Right cardiac atrium (tissue), 5 donors: ENCODE data around the gene TNPO2. TPM values are rescaled to one million over a fixed set of nuclear protein-coding genes. Genes with fewer than 3 reads are reported as not detected.

Experiments
- ATAC-seq, 2 donors: fragments of 200-7000 bp; cut with Tn5 transposase; one replicate each; pipeline versions ENCODE4 v1.8.0 to v1.9.1; 2020; ENCODE audit warnings: moderate library complexity in 2 of 2, mild to moderate bottlenecking in 1 of 2
- DNase-seq, 3 donors: peaks; one replicate each; pipeline ENCODE4 v3.0.0-alpha.2; 2020
- H3K27ac ChIP-seq: one replicate; pipeline ENCODE4 v1.5.1; 2013; ENCODE audit warnings: mild to moderate bottlenecking, low read length, control low read depth, moderate library complexity
- H3K27me3 ChIP-seq: one replicate; pipeline ENCODE4 v1.6.1; 2013; ENCODE audit not compliant: control insufficient read depth, insufficient read depth
- H3K4me1 ChIP-seq: one replicate; pipeline ENCODE4 v1.6.1; 2013; ENCODE audit warnings: low read length; ENCODE audit not compliant: control insufficient read depth, insufficient read depth
- H3K4me3 ChIP-seq: one replicate; pipeline ENCODE4 v1.5.1; 2013; ENCODE audit warnings: low read length, control low read depth
- H3K9me3 ChIP-seq: one replicate; pipeline ENCODE4 v1.6.1; 2013; ENCODE audit warnings: low read length; ENCODE audit not compliant: control insufficient read depth
- whole genome bisulfite sequencing: extraction: QIAGEN DNeasy Blood & Tissue Kit; methylation state at CpG from one replicate; pipeline ENCODE4 v1.1.7; 2013; 5-methylcytosine and 5-hydroxymethylcytosine counted together
- intact Hi-C, 4 donors: fragments of 100-400 bp; cut with DNase I; formaldehyde crosslinking; loops; one replicate each; pipeline versions ENCODE4 v1.11.0 to v1.14.0; 2022 to 2023
- polyA plus RNA-seq: library from polyadenylated mRNA; stranded (reverse); fragments of 200-250 nt; gene quantifications from one replicate; pipeline ENCODE4 v1.2.3, GENCODE V29; 2013
- total RNA-seq, 4 donors: library from RNA; stranded (reverse); fragmentation: NEBNext Ultra II Directional; extraction: Animal tissue kit (Norgen Biotek cat#: 25700); gene quantifications; one replicate each; pipeline ENCODE4 v1.2.1, GENCODE V29; 2021
- donor health status: healthy with polysubstance abuse.
- donor health status: DM: no; HTN: yes; CAD: no.
- donor health status: DM: no; HTN: no; CAD: no.
- donor health status: DM: no; HTN: yes; CAD: no; lungs with severe emphysema.
- donor health status: DM: yes; HTN: yes; CAD: no.

Gene TNPO2
- total and polyA plus RNA-seq, 5 donors = 24.8 to 54.6 (median 44.9) TPM

GRCh38 chr19:12665671-12666264 is 58.0 kb downstream of the TNPO2 start:
- intact Hi-C loops = loop anchor here in 1 of 4 donors (10.0 kb wide), 1 partner anchor 101 kb away; no protein-coding TSS in a partner anchor
- no peak for ATAC-seq
- WGBS = 55% methylated on average over 12 of the region's 12 CpGs

DNA sequence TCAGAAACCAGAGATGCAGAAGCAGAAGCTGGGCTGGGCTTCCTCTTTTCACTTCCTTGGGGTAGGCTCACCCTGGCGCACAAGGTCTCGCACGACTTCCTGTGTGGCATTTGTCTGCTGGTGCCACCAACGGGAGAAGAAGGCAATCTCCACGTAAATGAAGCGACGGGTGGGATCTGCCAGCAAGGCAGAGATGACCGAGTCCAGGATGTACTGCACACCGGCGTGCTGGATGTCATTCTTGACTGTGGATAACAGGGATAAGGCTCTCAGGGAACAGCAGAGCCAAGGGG is 58.5 kb downstream of the TNPO2 start:
- H3K4me1 ChIP-seq = peaks cover 7% of the 10 kb centered on the region
- WGBS = 81% methylated on average over 10 of the region's 10 CpGs
- no peak for ATAC-seq
- peak in 2 of 3 donors; percentile 76 for DNase-seq
- no peaks in the 10 kb centered on the region for H3K27me3 ChIP-seq
- H3K4me3 ChIP-seq = no peak overlapping the region
- no peaks in the 10 kb centered on the region for H3K9me3 ChIP-seq
- no peak overlapping the region for H3K27ac ChIP-seq
- intact Hi-C loops = loop anchor here in 1 of 4 donors (10.0 kb wide), 1 partner anchor 100 kb away; no protein-coding TSS in a partner anchor

More at GRCh38 chr19:12665671-12666264, 58.0 kb downstream of the TNPO2 start:
- peak overlapping the region; percentile 75 for H3K27ac ChIP-seq
- peak overlapping the region; percentile 98 for H3K4me3 ChIP-seq
- DNase-seq = peak in 1 of 3 donors; percentile 41
- H3K27me3 ChIP-seq = no peaks in the 10 kb centered on the region
- no peaks in the 10 kb centered on the region for H3K9me3 ChIP-seq
- peaks cover 7% of the 10 kb centered on the region for H3K4me1 ChIP-seq

- ATAC-seq = no peak
- Histone ChIP-seq H3K27me3 (no peaks in the 10 kb centered on the region), H3K4me1 (peaks cover 7% of the 10 kb centered on the region), H3K4me3 (no peak overlapping the region), H3K27ac (no peak overlapping the region), H3K9me3 (no peaks in the 10 kb centered on the region)
- 86% methylated on average over 29 of the region's 29 CpGs for WGBS
- intact Hi-C loops = loop anchor here in 1 of 4 donors (10.0 kb wide), 1 partner anchor 100 kb away; no protein-coding TSS in a partner anchor
- DNase-seq = peak in 1 of 3 donors; percentile 65
Measured at GRCh38 chr19:12664406-12665280, 59.1 kb downstream of the TNPO2 start.

DNA sequence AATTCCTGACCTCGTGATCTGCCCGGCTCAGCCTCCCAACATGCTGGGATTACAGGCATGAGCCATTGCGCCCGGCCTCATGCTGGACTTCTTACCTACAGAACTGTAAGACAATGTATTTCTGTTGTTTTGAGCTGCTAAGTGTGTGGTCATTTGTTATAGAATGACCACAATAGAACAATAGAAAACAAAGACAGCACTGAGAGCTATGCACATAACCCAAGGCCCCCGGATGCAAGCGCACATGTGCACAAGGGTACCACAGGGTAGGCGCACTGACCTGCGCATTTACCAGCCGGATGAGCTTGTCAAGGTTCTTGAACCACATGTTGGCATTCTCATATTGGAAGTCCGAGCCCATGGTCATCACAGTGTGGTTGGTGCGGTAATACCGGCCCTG is 62.8 kb downstream of the TNPO2 start:
- Histone ChIP-seq H3K27me3 (no peaks in the 10 kb centered on the region), H3K4me1 (peaks cover 2% of the 10 kb centered on the region), H3K4me3 (no peak overlapping the region), H3K9me3 (no peaks in the 10 kb centered on the region), H3K27ac (no peak overlapping the region)
- no peak for ATAC-seq
- no peak for DNase-seq
- WGBS = 93% methylated on average over 12 of the region's 12 CpGs
- intact Hi-C loops = loop anchor here in 1 of 4 donors (10.0 kb wide), 1 partner anchor 96 kb away; no protein-coding TSS in a partner anchor

GRCh38 chr19:12657966-12658365 is 65.8 kb downstream of the TNPO2 start:
- Histone ChIP-seq H3K9me3 (no peaks in the 10 kb centered on the region), H3K4me3 (no peak overlapping the region), H3K4me1 (no peaks in the 10 kb centered on the region), H3K27me3 (no peaks in the 10 kb centered on the region), H3K27ac (no peak overlapping the region)
- DNase-seq = peak in 1 of 3 donors; percentile 45
- intact Hi-C loops = no loop called here
- 97% methylated on average over 22 of the region's 22 CpGs for WGBS
- ATAC-seq = peak in 1 of 2 donors; percentile 25

- ATAC-seq = peak; percentile 40 to 56
- WGBS = 58% methylated on average over 50 of the region's 50 CpGs
- Histone ChIP-seq H3K4me1 (no peaks in the 10 kb centered on the region), H3K9me3 (no peaks in the 10 kb centered on the region), H3K4me3 (no peak overlapping the region), H3K27me3 (no peaks in the 10 kb centered on the region), H3K27ac (no peak overlapping the region)
- intact Hi-C loops = no loop called here
- DNase-seq = peak in 1 of 3 donors; percentile 71
Measured at GRCh38 chr19:12656899-12657571, 66.7 kb downstream of the TNPO2 start.

DNA sequence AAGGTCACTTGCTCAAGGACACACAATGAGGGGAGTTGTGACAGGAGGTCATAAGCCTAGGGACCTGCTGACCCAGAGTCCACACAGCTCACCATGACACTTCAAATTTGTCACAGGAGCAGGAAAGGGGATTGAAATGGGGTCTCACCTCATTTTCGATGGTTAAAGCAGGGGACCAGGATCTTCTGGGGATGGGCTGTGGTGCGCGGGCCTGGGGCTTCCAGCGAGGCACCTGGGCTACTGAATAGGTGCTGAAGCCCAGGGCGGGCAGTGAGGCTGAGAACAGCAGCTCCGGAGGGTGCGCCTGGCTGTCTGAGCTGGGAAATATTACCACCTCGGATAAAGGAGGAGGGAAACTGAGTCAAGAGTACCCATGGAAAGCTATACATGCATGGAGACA is 68.2 kb downstream of the TNPO2 start:
- intact Hi-C loops = no loop called here
- DNase-seq (no peak), ATAC-seq (no peak)
- Histone ChIP-seq H3K27ac (no peak overlapping the region), H3K4me3 (no peak overlapping the region), H3K9me3 (no peaks in the 10 kb centered on the region), H3K4me1 (no peaks in the 10 kb centered on the region), H3K27me3 (no peaks in the 10 kb centered on the region)
- 94% methylated on average over 8 of the region's 8 CpGs for WGBS

DNA sequence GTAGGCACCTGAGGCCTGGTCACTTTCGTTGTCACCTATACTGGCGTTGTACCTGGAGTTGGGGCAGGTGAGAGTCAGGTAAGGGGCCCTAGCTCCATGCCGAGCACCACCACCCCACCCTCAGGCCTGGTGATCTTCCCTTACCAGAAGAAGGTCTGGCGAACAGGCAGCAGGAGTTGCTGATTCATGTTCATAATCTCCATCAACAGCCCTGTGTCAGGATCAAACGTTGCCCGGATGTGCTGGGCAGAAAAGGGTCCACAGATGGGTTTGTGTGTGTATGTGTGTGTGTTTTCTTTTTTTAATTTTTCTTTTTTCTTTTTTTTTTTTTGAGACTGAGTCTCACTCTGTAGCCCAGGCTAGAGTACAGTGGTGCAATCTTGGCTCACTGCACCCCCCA is 71.5 kb downstream of the TNPO2 start:
- no peak overlapping the region for H3K4me3 ChIP-seq
- no peaks in the 10 kb centered on the region for H3K9me3 ChIP-seq
- 93% methylated on average over 6 of the region's 6 CpGs for WGBS
- peaks cover 4% of the 10 kb centered on the region for H3K4me1 ChIP-seq
- intact Hi-C loops = no loop called here
- H3K27ac ChIP-seq = no peak overlapping the region
- H3K27me3 ChIP-seq = no peaks in the 10 kb centered on the region
- ATAC-seq = no peak
- no peak for DNase-seq

- H3K9me3 ChIP-seq = no peaks in the 10 kb centered on the region
- H3K27me3 ChIP-seq = no peaks in the 10 kb centered on the region
- H3K4me3 ChIP-seq = no peak overlapping the region
- peaks cover 4% of the 10 kb centered on the region for H3K4me1 ChIP-seq
- no peak overlapping the region for H3K27ac ChIP-seq
- DNase-seq (no peak), ATAC-seq (no peak)
- intact Hi-C loops = no loop called here
- 96% methylated on average over 10 of the region's 10 CpGs for WGBS
Measured at GRCh38 chr19:12649941-12650340, 73.8 kb downstream of the TNPO2 start.
